HG02840 (cell line): ENCODE results near the gene TAGLN.

ENCODE experiments used
- ATAC-seq: cut with Tn5 transposase; IDR thresholded peaks from one replicate; pipeline ENCODE4 v1.9.1; 2021; ENCODE audit warnings: mild to moderate bottlenecking, moderate library complexity, moderate number of reproducible peaks; ENCODE audit not compliant: unreplicated experiment, low FRiP score

TAGLN gene

DNA sequence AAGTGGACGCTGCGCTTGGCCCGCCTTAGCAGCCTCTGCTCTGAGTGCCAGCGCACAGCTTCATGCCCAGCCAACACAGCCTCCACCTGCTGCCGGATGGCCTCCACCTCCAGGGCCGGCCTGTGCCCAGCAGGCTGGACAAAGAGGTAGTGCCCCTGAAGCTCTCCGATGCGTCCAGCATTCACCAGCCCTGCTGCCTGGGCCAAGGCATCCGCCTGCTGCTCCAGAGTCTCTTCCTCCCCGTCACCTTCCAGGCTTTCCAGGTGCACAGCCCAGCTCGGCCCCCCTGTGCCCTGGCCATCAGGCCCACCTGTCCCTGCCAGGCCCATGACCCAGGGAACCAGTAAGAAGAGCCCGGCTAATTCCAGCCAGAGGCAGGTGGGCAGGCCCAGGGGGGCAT, 30.2 kb downstream of the TAGLN start:
- ATAC-seq, result no peak

GRCh38 chr11:117229931-117230285, 30.7 kb downstream of the TAGLN start:
- ATAC-seq, result no peak

DNA sequence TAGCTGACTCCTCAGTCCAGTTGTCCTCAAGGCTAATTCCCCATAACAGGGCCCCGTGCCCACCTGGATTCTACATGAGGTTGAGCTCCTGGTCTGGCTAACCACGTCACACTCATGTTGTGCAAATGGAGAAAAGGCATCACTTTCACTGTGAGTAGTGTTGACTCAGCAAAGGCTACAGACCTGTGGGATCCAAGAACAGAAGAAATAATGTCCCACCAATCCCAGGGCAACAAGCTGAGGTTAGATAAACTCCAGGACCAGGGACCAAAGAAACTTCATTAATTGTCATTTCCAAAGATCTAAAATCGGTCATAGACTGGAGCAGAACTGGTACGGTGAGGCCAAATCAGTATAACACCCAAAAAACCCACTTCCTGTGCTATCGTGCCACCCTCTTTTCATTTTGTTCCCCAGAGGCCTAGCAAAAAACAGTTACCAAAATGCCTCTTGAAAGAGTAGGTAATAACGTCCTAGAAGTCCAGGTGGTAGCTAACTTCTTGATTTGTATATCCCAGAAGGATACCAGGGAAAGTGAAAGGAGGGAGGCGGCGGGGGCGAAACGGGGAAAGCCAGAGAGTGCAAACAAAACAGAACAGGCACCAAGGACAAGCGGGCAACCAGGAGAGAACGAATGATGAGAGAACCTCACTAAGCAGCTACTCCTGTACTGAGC, 31.3 kb downstream of the TAGLN start:
- ATAC-seq, result no peak

- ATAC-seq, result no peak
These were observed 32.0 kb downstream of the TAGLN start for GRCh38 chr11:117230999-117231841.

DNA sequence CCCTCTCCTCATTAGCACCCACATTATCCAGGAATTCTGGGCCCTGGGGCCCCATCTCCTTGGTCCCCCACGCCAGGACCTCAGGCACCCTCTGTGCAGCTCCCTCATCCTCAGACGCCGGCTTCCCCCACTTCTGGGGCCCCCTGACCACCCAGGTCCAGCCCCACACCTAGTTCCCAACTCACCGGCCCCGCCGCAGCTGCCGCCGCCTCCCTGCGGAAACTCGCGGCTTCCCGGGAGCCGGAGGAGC, 32.6 kb downstream of the TAGLN start, which contains the start of gene PCSK7:
Gene PCSK7, minus strand, starts transcription at position 232 of the 250 bp plus-strand sequence. CDS start 2,229 bp downstream, outside the sequence.
- ATAC-seq, result no peak

DNA sequence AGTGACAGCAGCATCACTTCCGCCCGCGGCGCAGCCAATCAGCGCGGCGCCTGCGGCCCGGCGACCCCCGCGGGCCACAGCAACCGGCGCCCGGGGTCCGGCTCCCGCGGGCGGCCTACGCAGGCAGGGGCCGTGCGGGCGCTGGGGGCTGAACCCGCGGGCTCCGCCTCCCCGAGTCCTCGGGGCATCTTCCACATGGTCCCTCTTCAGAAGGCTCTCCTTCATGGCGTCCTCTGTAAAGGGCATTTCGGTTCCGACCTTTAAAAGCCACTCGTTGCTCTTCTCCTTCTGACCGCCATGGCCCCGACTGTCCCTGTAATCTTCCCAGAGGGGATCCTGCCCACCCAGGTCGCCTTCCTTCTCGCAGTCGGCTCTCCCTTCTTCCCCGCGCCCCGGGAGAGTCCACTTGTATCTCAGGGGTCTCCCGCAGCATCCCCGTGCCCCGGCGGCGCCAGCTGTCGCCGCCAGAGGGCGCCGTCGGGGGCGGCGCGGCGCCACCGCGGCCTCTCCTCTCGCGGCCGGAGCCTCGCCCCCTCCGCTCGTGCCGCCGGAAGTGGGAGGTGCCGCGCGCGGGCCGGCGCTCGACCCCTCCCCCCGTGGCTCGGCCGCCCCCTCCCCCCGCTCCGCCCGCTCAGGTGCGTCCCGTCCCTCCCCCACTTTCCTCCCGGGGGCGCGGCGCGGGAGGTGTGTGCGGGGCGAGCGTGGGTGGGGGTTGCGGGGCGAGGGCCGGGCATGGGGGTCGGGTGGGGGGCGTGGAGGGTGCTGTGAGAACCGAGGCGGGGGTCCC, 33.1 kb downstream of the TAGLN start, which contains the start of gene RNF214:
Gene RNF214, plus strand, starts transcription at position 580 of the 787 bp plus-strand sequence. CDS start 1,602 bp downstream, outside the sequence.
- ATAC-seq, result peak; percentile 54

GRCh38 chr11:117232911-117233409, 33.8 kb downstream of the TAGLN start:
- no peak for ATAC-seq

DNA sequence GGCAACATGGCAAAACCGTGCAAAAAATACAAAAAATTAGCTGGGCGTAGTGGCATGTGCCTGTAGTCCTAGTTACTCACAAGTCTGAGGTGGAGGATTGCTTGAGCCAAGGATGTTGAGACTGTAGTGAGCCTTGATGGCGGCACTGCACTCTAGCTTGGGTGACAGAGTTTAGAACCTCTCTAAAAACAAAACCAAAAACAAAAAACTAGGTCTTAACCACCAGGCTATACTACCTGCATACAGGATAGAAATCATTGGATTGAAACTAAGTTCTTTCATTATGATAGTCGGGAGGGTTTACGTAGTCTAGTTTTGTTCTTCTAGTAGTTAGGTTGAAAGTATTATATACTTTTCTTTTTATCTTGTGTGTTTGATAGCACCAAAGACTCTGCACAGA, 39.1 kb downstream of the TAGLN start:
- ATAC-seq, result no peak

- no peak for ATAC-seq
These were observed 40.1 kb downstream of the TAGLN start for GRCh38 chr11:117239295-117239694.

DNA sequence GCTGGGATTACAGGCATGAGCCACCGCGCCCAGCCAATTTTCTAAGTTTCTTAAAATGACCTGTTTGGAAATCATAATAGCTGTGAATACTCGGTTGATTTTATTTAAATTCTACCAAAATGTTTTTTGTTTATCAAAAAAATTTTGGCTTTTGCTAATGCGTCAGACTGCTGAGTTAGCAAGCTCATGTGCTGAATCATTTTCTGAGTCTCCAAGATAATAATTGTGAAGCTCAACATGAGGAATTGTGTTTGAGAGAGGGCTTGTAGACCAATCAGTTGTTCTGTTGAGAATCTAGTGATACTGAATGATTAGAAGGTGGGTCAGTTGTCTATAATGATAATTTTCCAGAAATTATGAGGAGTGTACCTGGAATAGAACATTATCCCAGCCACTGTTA, 49.2 kb downstream of the TAGLN start:
- ATAC-seq, result no peak

- ATAC-seq, result no peak
These were observed 50.4 kb downstream of the TAGLN start for GRCh38 chr11:117249571-117249970.

GRCh38 chr11:117251506-117251905, 52.3 kb downstream of the TAGLN start:
- ATAC-seq, result no peak

GRCh38 chr11:117255966-117256365, 56.8 kb downstream of the TAGLN start:
- ATAC-seq, result no peak

- ATAC-seq, result no peak
These were observed 57.4 kb downstream of the TAGLN start for GRCh38 chr11:117256573-117256972.
